C4-2B (cell line): ENCODE data around the gene ASMTL.
"Not testable (repeated sequence)": the region's sequence is repeated elsewhere in the genome, so short reads cannot be mapped to it uniquely, and the experiment has no call there.

Experiments
- H3K27ac ChIP-seq: fragments of 450-650 bp; 2 replicates; pipeline ENCODE4 v1.5.1; 2017
- CTCF ChIP-seq: fragments of 450-650 bp; conservative IDR thresholded peaks from 2 replicates; pipeline ENCODE4 v1.5.1; 2017; ENCODE audit warnings: mild to moderate bottlenecking
- ZFX ChIP-seq: fragments of 450-650 bp; IDR thresholded peaks from 2 replicates; pipeline ENCODE4 v1.6.1; 2017

ASMTL gene

GRCh38 chrX:1485033-1485432 lies 32.3 kb upstream of the ASMTL start:
- H3K27ac ChIP-seq, result no peak overlapping the region
- TF ChIP-seq CTCF (no peak), ZFX (no peak)

- no peak overlapping the region for H3K27ac ChIP-seq
These were observed 31.9 kb upstream of the ASMTL start for GRCh38 chrX:1484638-1485019.

GRCh38 chrX:1483843-1484637 lies 31.3 kb upstream of the ASMTL start:
- TF ChIP-seq ZFX (no peak), CTCF (no peak)
- H3K27ac ChIP-seq, result no peak overlapping the region

More at GRCh38 chrX:1484638-1485019, 31.9 kb upstream of the ASMTL start:
- TF ChIP-seq ZFX, result no peak
- TF ChIP-seq CTCF, result no peak

- H3K27ac ChIP-seq, result not testable (repeated sequence)
These were observed 29.8 kb upstream of the ASMTL start for GRCh38 chrX:1482530-1482928.

- TF ChIP-seq CTCF (no peak), ZFX (no peak)
- H3K27ac ChIP-seq, result peak overlapping the region; percentile 16; the same call in 1 of the 2 replicates
These were observed 29.2 kb upstream of the ASMTL start for GRCh38 chrX:1481636-1482529.

- no peak for TF ChIP-seq ZFX
- no peak overlapping the region for H3K27ac ChIP-seq
These were observed 27.5 kb upstream of the ASMTL start for GRCh38 chrX:1480082-1480785.

GRCh38 chrX:1477801-1478458 lies 25.2 kb upstream of the ASMTL start:
- no peak overlapping the region for H3K27ac ChIP-seq
- TF ChIP-seq CTCF, result no peak
- no peak for TF ChIP-seq ZFX
